Nephron (organoid): Measurements from ENCODE around the gene PDX1.

Source experiments
- H3K27ac Mint-ChIP-seq, 3 experiments: 2 replicates each; pipeline ENCODE4 v1.8.0; 2020; ENCODE audit warnings: mixed read lengths in 3 of 3, mild to moderate bottlenecking in 2 of 3, moderate library complexity in 1 of 3
- H3K27me3 Mint-ChIP-seq: 2 replicates; pipeline ENCODE4 v1.8.0; 2021; ENCODE audit warnings: low read depth, mild to moderate bottlenecking, moderate library complexity, mixed read lengths
- H3K36me3 Mint-ChIP-seq: 2 replicates; pipeline ENCODE4 v1.8.0; 2020; ENCODE audit warnings: low read depth, mixed read lengths
- H3K4me1 Mint-ChIP-seq: 2 replicates; pipeline ENCODE4 v1.8.0; 2020; ENCODE audit warnings: mixed read lengths
- H3K4me3 Mint-ChIP-seq, 3 experiments: 2 replicates each; pipeline ENCODE4 v1.8.0; 2020; ENCODE audit warnings: mild to moderate bottlenecking in 3 of 3, mixed read lengths in 3 of 3, moderate library complexity in 2 of 3
- H3K9me3 Mint-ChIP-seq: 2 replicates; pipeline ENCODE4 v1.8.0; 2020; ENCODE audit warnings: mixed read lengths
- TF ChIP-seq, protein P1 (sequence below), 3 experiments: fragments of 200-600 bp; sonication (generic); IDR thresholded peaks; one replicate each; pipeline ENCODE4 v1.5.0; 2021; ENCODE audit warnings: antibody characterized with exemption in 3 of 3; ENCODE audit not compliant: unreplicated experiment in 3 of 3

Gene PDX1

DNA sequence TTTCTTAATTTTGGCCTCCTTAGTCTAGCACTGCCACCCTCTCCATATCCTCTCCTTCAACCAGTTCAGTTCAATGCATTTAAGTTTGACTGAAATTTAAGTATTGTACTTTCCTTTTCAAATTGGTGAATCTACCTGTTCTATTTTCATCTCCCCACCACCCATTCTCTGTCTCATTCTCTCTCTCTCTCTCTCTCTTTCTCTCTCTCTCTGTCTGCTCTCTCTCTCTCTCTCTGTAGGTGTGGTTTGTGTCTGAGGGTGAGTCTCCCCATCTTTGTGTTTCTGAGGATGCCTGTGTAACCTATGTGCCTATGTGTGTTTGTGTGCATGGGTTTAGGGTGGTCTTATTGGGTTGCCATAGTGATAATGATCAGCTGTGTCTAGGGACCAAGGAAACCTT, 10.1 kb downstream of the PDX1 start:
- H3K27me3 Mint-ChIP-seq: peaks cover 90% of the 10 kb centered on the region

DNA sequence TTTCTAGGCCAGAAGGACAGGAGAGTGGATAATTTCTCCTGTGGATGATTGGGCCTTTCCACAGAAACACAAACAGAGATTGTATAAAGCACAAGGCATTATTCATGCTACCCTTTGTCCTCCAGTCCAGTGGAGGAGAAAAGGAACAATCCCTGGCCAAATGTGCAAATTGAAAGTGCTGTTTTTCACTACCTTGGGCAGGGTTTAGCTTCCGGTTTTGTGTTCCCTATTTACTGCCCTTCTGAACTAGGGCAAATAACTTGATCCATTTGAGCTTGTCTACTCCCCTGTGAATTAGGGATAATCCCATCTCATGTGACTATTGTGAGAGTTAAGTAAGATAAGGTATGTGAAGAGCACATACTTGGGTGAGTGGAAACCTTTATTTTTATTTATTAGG, 13.3 kb downstream of the PDX1 start:
- no peak overlapping the region for H3K4me3 Mint-ChIP-seq
- H3K27ac Mint-ChIP-seq: no peak overlapping the region
- peaks cover 8% of the 10 kb centered on the region for H3K9me3 Mint-ChIP-seq
- H3K36me3 Mint-ChIP-seq: no peaks in the 10 kb centered on the region
- H3K4me1 Mint-ChIP-seq: peaks cover 1% of the 10 kb centered on the region
- TF ChIP-seq, protein P1, sequence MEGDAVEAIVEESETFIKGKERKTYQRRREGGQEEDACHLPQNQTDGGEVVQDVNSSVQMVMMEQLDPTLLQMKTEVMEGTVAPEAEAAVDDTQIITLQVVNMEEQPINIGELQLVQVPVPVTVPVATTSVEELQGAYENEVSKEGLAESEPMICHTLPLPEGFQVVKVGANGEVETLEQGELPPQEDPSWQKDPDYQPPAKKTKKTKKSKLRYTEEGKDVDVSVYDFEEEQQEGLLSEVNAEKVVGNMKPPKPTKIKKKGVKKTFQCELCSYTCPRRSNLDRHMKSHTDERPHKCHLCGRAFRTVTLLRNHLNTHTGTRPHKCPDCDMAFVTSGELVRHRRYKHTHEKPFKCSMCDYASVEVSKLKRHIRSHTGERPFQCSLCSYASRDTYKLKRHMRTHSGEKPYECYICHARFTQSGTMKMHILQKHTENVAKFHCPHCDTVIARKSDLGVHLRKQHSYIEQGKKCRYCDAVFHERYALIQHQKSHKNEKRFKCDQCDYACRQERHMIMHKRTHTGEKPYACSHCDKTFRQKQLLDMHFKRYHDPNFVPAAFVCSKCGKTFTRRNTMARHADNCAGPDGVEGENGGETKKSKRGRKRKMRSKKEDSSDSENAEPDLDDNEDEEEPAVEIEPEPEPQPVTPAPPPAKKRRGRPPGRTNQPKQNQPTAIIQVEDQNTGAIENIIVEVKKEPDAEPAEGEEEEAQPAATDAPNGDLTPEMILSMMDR (IDR thresholded peaks at IDR 0.05; ENCODE audit: unreplicated experiment in 3 of 3): no peak
- H3K27me3 Mint-ChIP-seq: peaks cover 68% of the 10 kb centered on the region

More for the DNA sequence above, 10.1 kb downstream of the PDX1 start:
- Mint-ChIP-seq H3K9me3 (peaks cover 12% of the 10 kb centered on the region), H3K27ac (no peak overlapping the region), H3K4me3 (no peak overlapping the region), H3K4me1 (peaks cover 13% of the 10 kb centered on the region), H3K36me3 (no peaks in the 10 kb centered on the region)
- TF ChIP-seq, protein P1 (IDR thresholded peaks at IDR 0.05; ENCODE audit: unreplicated experiment in 3 of 3): no peak

DNA sequence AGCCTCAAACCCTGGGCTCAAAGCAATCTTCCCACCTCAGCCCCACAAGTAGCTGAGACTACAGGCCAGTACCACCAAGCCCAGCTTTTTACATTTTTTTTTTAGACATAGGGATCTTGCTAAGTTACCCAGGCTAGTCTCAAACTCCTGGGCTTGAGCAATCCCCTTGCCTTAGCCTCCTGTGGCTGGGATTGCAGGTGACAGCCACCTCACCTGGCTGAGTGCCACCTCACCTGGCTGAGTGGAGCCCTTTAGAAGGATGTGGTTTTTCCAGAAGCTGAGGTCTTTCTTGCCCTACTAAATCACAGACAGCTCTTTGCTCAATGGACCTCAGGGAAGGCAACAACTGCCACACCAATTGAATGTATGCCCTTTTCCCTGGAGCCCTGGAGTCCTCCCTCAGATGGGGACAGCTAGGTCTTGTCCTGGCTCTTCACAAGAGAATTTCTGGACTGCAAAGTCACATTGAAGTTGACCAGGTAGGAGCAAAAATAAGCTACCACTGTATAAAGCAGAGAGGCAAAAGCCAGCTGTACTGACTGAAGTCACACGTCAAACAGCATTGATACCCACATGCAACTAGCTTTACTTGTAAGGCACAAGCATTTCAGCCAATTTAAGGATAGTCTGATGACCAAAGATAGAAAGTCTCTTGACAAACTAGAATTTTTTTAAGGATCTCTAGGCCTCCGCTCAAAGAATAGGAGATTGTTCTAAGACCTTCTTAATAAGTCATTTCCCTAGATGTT, 14.0 kb downstream of the PDX1 start:
- Mint-ChIP-seq H3K4me1 (no peaks in the 10 kb centered on the region), H3K27ac (no peak overlapping the region), H3K27me3 (peaks cover 62% of the 10 kb centered on the region), H3K9me3 (peaks cover 8% of the 10 kb centered on the region), H3K4me3 (no peak overlapping the region), H3K36me3 (no peaks in the 10 kb centered on the region)
- TF ChIP-seq, protein P1 (IDR thresholded peaks at IDR 0.05; ENCODE audit: unreplicated experiment in 3 of 3): no peak

DNA sequence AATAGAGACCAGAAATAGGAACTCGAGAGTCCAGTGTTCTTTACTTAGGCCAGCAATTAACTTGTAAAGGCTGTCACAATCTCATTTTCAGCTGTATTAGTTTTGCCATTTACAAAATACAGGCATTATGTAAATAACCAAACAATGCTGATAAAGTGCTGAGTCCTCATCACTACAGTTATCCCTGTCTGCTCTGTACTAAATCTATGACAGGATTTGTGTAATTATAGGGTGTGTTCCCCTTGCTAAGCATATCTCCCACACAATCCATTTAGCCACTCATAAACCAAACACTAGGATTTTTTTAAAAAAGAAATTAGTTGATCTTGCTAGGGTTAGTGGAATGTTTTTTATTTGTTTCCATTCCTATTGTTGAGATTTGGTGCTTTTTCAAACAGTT, 23.2 kb downstream of the PDX1 start:
- H3K27ac Mint-ChIP-seq: no peak overlapping the region

DNA sequence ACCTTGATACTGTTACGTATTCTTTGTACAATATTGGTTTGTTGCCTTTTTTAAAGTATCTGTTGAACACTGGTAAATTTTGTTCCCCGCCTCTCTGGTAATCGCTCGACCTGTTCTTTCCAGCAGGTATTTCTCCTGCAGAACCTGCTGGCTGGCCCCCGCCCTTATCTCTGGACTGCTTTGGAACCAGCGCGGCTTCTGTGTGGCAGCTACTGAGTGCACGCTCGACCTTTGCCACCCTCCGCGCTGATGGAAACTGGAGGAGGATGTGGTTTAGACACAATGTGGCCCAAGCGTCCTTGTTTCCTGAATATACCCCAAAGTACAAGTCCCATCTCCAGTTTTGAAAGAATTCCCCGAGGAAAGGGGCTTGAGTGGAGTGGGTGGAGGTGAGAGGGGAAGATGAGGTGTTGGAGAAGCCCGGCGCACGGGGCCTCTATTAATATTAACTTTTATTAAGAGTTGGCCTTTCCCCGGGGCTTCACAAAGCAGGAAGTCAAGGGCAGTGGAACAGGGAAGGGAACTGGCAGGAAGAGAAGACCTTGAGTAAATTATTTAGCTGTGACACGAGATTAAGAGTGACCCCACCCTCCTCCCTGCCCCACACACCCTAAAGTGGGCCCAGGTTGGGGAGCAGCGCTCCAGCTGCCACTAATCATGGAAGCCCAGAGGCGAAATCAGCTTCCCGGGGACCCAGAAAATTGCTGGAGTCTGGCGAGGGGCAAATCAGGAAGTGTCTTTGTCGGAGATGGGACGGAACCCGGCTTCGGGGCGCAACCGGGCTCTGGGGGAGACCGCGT, 33.3 kb downstream of the PDX1 start:
- no peaks in the 10 kb centered on the region for H3K36me3 Mint-ChIP-seq
- H3K27ac Mint-ChIP-seq: peak overlapping the region in 2 of 3 experiments; percentile 83 to 94
- TF ChIP-seq, protein P1 (IDR thresholded peaks at IDR 0.05; ENCODE audit: unreplicated experiment in 3 of 3): no peak
- no peaks in the 10 kb centered on the region for H3K4me1 Mint-ChIP-seq
- peak overlapping the region; percentile 72 to 88 (median 83) for H3K4me3 Mint-ChIP-seq
- H3K9me3 Mint-ChIP-seq: peaks cover 5% of the 10 kb centered on the region
- H3K27me3 Mint-ChIP-seq: peaks cover 96% of the 10 kb centered on the region

More for the DNA sequence above, 23.2 kb downstream of the PDX1 start:
- Mint-ChIP-seq H3K36me3 (peaks cover 6% of the 10 kb centered on the region), H3K9me3 (peaks cover 14% of the 10 kb centered on the region), H3K4me1 (no peaks in the 10 kb centered on the region), H3K27me3 (peaks cover 58% of the 10 kb centered on the region), H3K4me3 (no peak overlapping the region)
- TF ChIP-seq, protein P1 (IDR thresholded peaks at IDR 0.05; ENCODE audit: unreplicated experiment in 3 of 3): no peak
